SU-DHL-6 (cell line): ENCODE results near the gene TSHZ2.

Experiments used
- H2AFZ ChIP-seq: fragments of 200-600 bp; sonication (generic); 2 replicates; pipeline ENCODE4 v1.6.1; 2014; ENCODE audit warnings: low read depth, mild to moderate bottlenecking, moderate library complexity, mixed read lengths, antibody characterized with exemption, low read length; ENCODE audit not compliant: severe bottlenecking
- H3F3A ChIP-seq: fragments of 200-600 bp; shearing (Covaris generic); 2 replicates; pipeline ENCODE4 v1.6.0; 2016; ENCODE audit warnings: antibody characterized with exemption, mild to moderate bottlenecking; ENCODE audit not compliant: insufficient read depth
- H3K27ac ChIP-seq: fragments of 200-600 bp; sonication (generic); 2 replicates; pipeline ENCODE4 v1.5.1; 2016; ENCODE audit warnings: low read depth, mild to moderate bottlenecking, low read length, moderate library complexity, mixed read lengths
- H3K27me3 ChIP-seq: fragments of 200-600 bp; sonication (generic), shearing (Covaris generic); 2 replicates; pipeline ENCODE4 v1.6.0; 2014; ENCODE audit warnings: mild to moderate bottlenecking, low read length
- H3K36me3 ChIP-seq: fragments of 200-600 bp; sonication (generic); 2 replicates; pipeline ENCODE4 v1.6.1; 2014; ENCODE audit warnings: mild to moderate bottlenecking, low read length, mixed read lengths
- H3K4me2 ChIP-seq: fragments of 300-600, 200-600 bp; shearing (Covaris generic), sonication (generic); 2 replicates; pipeline ENCODE4 v1.6.0; 2014; ENCODE audit warnings: low read length, low read depth, mild to moderate bottlenecking; ENCODE audit not compliant: poor library complexity, severe bottlenecking
- H3K4me3 ChIP-seq: fragments of 200-600 bp; sonication (generic); 2 replicates; pipeline ENCODE4 v1.5.1; 2014; ENCODE audit warnings: antibody characterized with exemption, low read length, mild to moderate bottlenecking, mixed read lengths; ENCODE audit not compliant: insufficient read depth, poor library complexity, severe bottlenecking
- H3K79me2 ChIP-seq: fragments of 200-600 bp; sonication (generic); 2 replicates; pipeline ENCODE4 v1.6.1; 2014; ENCODE audit warnings: mild to moderate bottlenecking, low read length, moderate library complexity; ENCODE audit not compliant: insufficient read depth
- H3K9ac ChIP-seq: fragments of 200-600 bp; sonication (generic); 2 replicates; pipeline ENCODE4 v1.7.0; 2014; ENCODE audit warnings: mild to moderate bottlenecking, low read length
- H3K9me2 ChIP-seq: fragments of 200-600 bp; sonication (generic); replicated peaks from 2 replicates; pipeline ENCODE4 v1.6.1; 2014; ENCODE audit warnings: low read length; ENCODE audit not compliant: insufficient read depth
- H3K9me3 ChIP-seq: fragments of 200-600 bp; sonication (generic); 2 replicates; pipeline ENCODE4 v1.6.1; 2014; ENCODE audit warnings: low read length, mixed read lengths; ENCODE audit not compliant: insufficient read depth
- H4K20me1 ChIP-seq: fragments of 200-600 bp; sonication (generic); 2 replicates; pipeline ENCODE4 v1.6.1; 2014; ENCODE audit warnings: low read depth, mild to moderate bottlenecking, antibody characterized with exemption, low read length, moderate library complexity, mixed read lengths
- EZH2phosphoT487 ChIP-seq: fragments of 200-600 bp; sonication (generic), shearing (Covaris generic); conservative IDR thresholded peaks from 2 replicates; pipeline ENCODE4 v1.6.1; 2018; ENCODE audit warnings: mild to moderate bottlenecking, antibody characterized with exemption, low read length, moderate library complexity, mixed read lengths
- TF ChIP-seq, protein P1 (sequence below): fragments of 200-600 bp; sonication (generic); IDR thresholded peaks from one replicate; pipeline ENCODE4 v1.5.1; 2017; ENCODE audit warnings: antibody characterized with exemption, mild to moderate bottlenecking, low read length, moderate library complexity; ENCODE audit not compliant: insufficient read depth, poor library complexity, severe bottlenecking

TSHZ2 gene

GRCh38 chr20:53438368-53438767 is 466.2 kb downstream of the TSHZ2 start:
- no peak for TF ChIP-seq EZH2phosphoT487
- TF ChIP-seq, protein P1, sequence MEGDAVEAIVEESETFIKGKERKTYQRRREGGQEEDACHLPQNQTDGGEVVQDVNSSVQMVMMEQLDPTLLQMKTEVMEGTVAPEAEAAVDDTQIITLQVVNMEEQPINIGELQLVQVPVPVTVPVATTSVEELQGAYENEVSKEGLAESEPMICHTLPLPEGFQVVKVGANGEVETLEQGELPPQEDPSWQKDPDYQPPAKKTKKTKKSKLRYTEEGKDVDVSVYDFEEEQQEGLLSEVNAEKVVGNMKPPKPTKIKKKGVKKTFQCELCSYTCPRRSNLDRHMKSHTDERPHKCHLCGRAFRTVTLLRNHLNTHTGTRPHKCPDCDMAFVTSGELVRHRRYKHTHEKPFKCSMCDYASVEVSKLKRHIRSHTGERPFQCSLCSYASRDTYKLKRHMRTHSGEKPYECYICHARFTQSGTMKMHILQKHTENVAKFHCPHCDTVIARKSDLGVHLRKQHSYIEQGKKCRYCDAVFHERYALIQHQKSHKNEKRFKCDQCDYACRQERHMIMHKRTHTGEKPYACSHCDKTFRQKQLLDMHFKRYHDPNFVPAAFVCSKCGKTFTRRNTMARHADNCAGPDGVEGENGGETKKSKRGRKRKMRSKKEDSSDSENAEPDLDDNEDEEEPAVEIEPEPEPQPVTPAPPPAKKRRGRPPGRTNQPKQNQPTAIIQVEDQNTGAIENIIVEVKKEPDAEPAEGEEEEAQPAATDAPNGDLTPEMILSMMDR = no peak
- Histone ChIP-seq H3K9ac (no peak overlapping the region), H3K4me2 (no peak overlapping the region), H3K9me2 (no peaks in the 10 kb centered on the region), H4K20me1 (no peaks in the 10 kb centered on the region), H3K9me3 (no peaks in the 10 kb centered on the region), H3K36me3 (no peaks in the 10 kb centered on the region), H2AFZ (no peak overlapping the region), H3K27ac (no peak overlapping the region), H3K79me2 (no peaks in the 10 kb centered on the region), H3K27me3 (no peaks in the 10 kb centered on the region), H3K4me3 (no peak overlapping the region), H3F3A (no peaks in the 10 kb centered on the region)

DNA sequence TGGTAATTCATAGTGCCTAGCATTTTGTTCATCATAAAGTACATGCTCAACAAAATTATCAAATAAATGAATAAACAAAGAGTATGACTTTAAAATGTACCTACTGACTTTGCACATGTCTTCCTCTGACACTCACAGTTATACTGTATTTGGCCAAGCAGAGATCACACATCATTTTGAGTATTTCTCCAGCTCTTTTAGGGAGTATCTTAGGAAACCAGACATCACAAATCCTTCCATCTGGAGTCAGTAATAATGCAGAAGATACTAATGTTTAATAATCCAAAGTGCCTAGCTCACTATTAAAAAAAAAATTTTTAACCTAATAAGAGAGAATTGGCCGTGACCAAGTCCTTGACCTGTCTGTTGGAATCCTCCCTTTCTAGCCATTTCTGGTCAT is 466.9 kb downstream of the TSHZ2 start:
- no peak for TF ChIP-seq EZH2phosphoT487
- no peaks in the 10 kb centered on the region for H3F3A ChIP-seq
- no peaks in the 10 kb centered on the region for H4K20me1 ChIP-seq
- no peak overlapping the region for H3K27ac ChIP-seq
- no peak overlapping the region for H3K4me2 ChIP-seq
- H3K9ac ChIP-seq = no peak overlapping the region
- H3K9me2 ChIP-seq = no peaks in the 10 kb centered on the region
- no peaks in the 10 kb centered on the region for H3K79me2 ChIP-seq
- H3K27me3 ChIP-seq = no peaks in the 10 kb centered on the region
- H3K9me3 ChIP-seq = no peaks in the 10 kb centered on the region
- H2AFZ ChIP-seq = no peak overlapping the region
- no peak overlapping the region for H3K4me3 ChIP-seq
- H3K36me3 ChIP-seq = no peaks in the 10 kb centered on the region

- no peak overlapping the region for H3K4me2 ChIP-seq
- no peaks in the 10 kb centered on the region for H3K9me2 ChIP-seq
- H4K20me1 ChIP-seq = no peaks in the 10 kb centered on the region
- H3F3A ChIP-seq = no peaks in the 10 kb centered on the region
- TF ChIP-seq, protein P1 = no peak
- no peak for TF ChIP-seq EZH2phosphoT487
- H3K4me3 ChIP-seq = no peak overlapping the region
- H2AFZ ChIP-seq = no peak overlapping the region
- H3K36me3 ChIP-seq = no peaks in the 10 kb centered on the region
- no peak overlapping the region for H3K27ac ChIP-seq
- no peak overlapping the region for H3K9ac ChIP-seq
- no peaks in the 10 kb centered on the region for H3K27me3 ChIP-seq
- H3K79me2 ChIP-seq = no peaks in the 10 kb centered on the region
- H3K9me3 ChIP-seq = no peaks in the 10 kb centered on the region
These were observed 467.5 kb downstream of the TSHZ2 start for GRCh38 chr20:53439616-53440015.

- no peaks in the 10 kb centered on the region for H3K27me3 ChIP-seq
- H3K79me2 ChIP-seq = no peaks in the 10 kb centered on the region
- H3K4me3 ChIP-seq = no peak overlapping the region
- H4K20me1 ChIP-seq = no peaks in the 10 kb centered on the region
- peaks cover 12% of the 10 kb centered on the region; the same call in 1 of the 2 replicates for H3K9me3 ChIP-seq
- H3K9ac ChIP-seq = no peak overlapping the region
- H3K36me3 ChIP-seq = no peaks in the 10 kb centered on the region
- no peak for TF ChIP-seq EZH2phosphoT487
- TF ChIP-seq, protein P1 = no peak
- no peak overlapping the region for H3K27ac ChIP-seq
- no peaks in the 10 kb centered on the region for H3F3A ChIP-seq
- no peaks in the 10 kb centered on the region for H3K9me2 ChIP-seq
- no peak overlapping the region for H2AFZ ChIP-seq
- H3K4me2 ChIP-seq = no peak overlapping the region
These were observed 472.4 kb downstream of the TSHZ2 start for GRCh38 chr20:53444401-53445149.
